GM18907 (cell line): Measurements from ENCODE around the gene PRKAR1B.
"Not testable (repeated sequence)": the region's sequence is repeated elsewhere in the genome, so short reads cannot be mapped to it uniquely, and the experiment has no call there.

Source experiments
- ATAC-seq: cut with Tn5 transposase; IDR thresholded peaks from one replicate; pipeline ENCODE4 v1.9.1; 2021; ENCODE audit warnings: mild to moderate bottlenecking, moderate library complexity; ENCODE audit not compliant: unreplicated experiment

The PRKAR1B gene

GRCh38 chr7:628826-629225 is 98.3 kb downstream of the PRKAR1B start:
- no peak for ATAC-seq

GRCh38 chr7:628402-628763 is 98.7 kb downstream of the PRKAR1B start:
- ATAC-seq, result no peak

GRCh38 chr7:627661-628401 is 99.2 kb downstream of the PRKAR1B start:
- ATAC-seq, result no peak

- no peak for ATAC-seq
These were observed 101.6 kb downstream of the PRKAR1B start for GRCh38 chr7:625376-625971.

GRCh38 chr7:623464-623863 is 103.6 kb downstream of the PRKAR1B start:
- no peak for ATAC-seq

GRCh38 chr7:621572-622285 is 105.4 kb downstream of the PRKAR1B start:
- no peak for ATAC-seq

GRCh38 chr7:620885-621284 is 106.2 kb downstream of the PRKAR1B start:
- ATAC-seq, result no peak

GRCh38 chr7:620056-620455 is 107.0 kb downstream of the PRKAR1B start:
- no peak for ATAC-seq

- no peak for ATAC-seq
These were observed 107.7 kb downstream of the PRKAR1B start for GRCh38 chr7:619368-619840.

- no peak for ATAC-seq
These were observed 108.3 kb downstream of the PRKAR1B start for GRCh38 chr7:618539-619367.

- no peak for ATAC-seq
These were observed 109.2 kb downstream of the PRKAR1B start for GRCh38 chr7:617614-618538.

GRCh38 chr7:613442-614140 is 113.5 kb downstream of the PRKAR1B start:
- no peak for ATAC-seq

- not testable (repeated sequence) for ATAC-seq
These were observed 115.2 kb downstream of the PRKAR1B start for GRCh38 chr7:611837-612236.

- ATAC-seq, result no peak
These were observed 115.7 kb downstream of the PRKAR1B start for GRCh38 chr7:611281-611810.

- ATAC-seq, result no peak
These were observed 116.4 kb downstream of the PRKAR1B start for GRCh38 chr7:610531-611280.

GRCh38 chr7:610141-610530 is 116.9 kb downstream of the PRKAR1B start:
- ATAC-seq, result no peak

GRCh38 chr7:609365-609764 is 117.7 kb downstream of the PRKAR1B start:
- no peak for ATAC-seq

GRCh38 chr7:608954-609353 is 118.1 kb downstream of the PRKAR1B start:
- ATAC-seq, result no peak
